Measurements from ENCODE around the gene NAV2. TPM values are rescaled to one million over a fixed set of nuclear protein-coding genes. Genes with fewer than 3 reads are reported as not detected.

Gene NAV2
- total and polyA plus RNA-seq, 2 experiments from 2014 or later: 26.0 to 45.0 TPM

DNA sequence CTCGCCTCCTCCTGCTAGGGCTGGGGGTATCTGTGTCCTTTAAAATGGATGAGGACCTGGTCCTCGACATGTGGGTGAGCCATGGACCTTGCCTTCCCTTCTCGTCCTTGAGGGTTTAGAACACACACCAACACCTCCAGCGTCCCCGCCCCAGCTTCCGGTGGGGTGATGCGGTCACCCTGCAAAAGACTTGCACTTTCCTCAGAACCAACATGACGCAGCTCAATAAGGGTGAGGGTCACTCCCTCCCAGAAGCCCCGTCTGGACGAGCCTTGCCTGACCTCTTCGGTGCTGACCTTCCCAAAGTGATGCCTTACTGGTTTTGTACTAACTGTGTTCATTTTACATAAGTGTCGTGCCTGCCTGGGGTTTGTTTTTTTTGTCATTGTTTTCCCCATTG, 406.7 kb downstream of the NAV2 start:
- no peak overlapping the region for H3K4me3 Mint-ChIP-seq
- H3K36me3 Mint-ChIP-seq (ENCODE audit: low read depth): peaks cover 50% of the 10 kb centered on the region
- H2AFZ ChIP-seq: no peak overlapping the region
- no peaks in the 10 kb centered on the region for H3K27me3 Mint-ChIP-seq (ENCODE audit: insufficient read depth, low read depth, poor library complexity)
- TF ChIP-seq ZNF331 (CRISPR knock-in tag; IDR thresholded peaks at IDR 0.05; ENCODE audit: low read depth) (no peak), EZH2phosphoT487 (IDR thresholded peaks at IDR 0.05; ENCODE audit: unreplicated experiment) (no peak), EZH2 (IDR thresholded peaks at IDR 0.05; ENCODE audit: low read depth, unreplicated experiment) (no peak), JUNB (IDR thresholded peaks at IDR 0.05; ENCODE audit: unreplicated experiment) (no peak), ZNF114 (CRISPR knock-in tag; IDR thresholded peaks at IDR 0.05) (no peak), CREB1 (CRISPR knock-in tag; IDR thresholded peaks at IDR 0.05; ENCODE audit: low read depth) (no peak), STAT1 (IDR thresholded peaks at IDR 0.05; ENCODE audit: unreplicated experiment) (no peak)
- TF ChIP-seq, protein P1, sequence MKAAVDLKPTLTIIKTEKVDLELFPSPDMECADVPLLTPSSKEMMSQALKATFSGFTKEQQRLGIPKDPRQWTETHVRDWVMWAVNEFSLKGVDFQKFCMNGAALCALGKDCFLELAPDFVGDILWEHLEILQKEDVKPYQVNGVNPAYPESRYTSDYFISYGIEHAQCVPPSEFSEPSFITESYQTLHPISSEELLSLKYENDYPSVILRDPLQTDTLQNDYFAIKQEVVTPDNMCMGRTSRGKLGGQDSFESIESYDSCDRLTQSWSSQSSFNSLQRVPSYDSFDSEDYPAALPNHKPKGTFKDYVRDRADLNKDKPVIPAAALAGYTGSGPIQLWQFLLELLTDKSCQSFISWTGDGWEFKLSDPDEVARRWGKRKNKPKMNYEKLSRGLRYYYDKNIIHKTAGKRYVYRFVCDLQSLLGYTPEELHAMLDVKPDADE (IDR thresholded peaks at IDR 0.05): no peak
- TF ChIP-seq, protein P2, sequence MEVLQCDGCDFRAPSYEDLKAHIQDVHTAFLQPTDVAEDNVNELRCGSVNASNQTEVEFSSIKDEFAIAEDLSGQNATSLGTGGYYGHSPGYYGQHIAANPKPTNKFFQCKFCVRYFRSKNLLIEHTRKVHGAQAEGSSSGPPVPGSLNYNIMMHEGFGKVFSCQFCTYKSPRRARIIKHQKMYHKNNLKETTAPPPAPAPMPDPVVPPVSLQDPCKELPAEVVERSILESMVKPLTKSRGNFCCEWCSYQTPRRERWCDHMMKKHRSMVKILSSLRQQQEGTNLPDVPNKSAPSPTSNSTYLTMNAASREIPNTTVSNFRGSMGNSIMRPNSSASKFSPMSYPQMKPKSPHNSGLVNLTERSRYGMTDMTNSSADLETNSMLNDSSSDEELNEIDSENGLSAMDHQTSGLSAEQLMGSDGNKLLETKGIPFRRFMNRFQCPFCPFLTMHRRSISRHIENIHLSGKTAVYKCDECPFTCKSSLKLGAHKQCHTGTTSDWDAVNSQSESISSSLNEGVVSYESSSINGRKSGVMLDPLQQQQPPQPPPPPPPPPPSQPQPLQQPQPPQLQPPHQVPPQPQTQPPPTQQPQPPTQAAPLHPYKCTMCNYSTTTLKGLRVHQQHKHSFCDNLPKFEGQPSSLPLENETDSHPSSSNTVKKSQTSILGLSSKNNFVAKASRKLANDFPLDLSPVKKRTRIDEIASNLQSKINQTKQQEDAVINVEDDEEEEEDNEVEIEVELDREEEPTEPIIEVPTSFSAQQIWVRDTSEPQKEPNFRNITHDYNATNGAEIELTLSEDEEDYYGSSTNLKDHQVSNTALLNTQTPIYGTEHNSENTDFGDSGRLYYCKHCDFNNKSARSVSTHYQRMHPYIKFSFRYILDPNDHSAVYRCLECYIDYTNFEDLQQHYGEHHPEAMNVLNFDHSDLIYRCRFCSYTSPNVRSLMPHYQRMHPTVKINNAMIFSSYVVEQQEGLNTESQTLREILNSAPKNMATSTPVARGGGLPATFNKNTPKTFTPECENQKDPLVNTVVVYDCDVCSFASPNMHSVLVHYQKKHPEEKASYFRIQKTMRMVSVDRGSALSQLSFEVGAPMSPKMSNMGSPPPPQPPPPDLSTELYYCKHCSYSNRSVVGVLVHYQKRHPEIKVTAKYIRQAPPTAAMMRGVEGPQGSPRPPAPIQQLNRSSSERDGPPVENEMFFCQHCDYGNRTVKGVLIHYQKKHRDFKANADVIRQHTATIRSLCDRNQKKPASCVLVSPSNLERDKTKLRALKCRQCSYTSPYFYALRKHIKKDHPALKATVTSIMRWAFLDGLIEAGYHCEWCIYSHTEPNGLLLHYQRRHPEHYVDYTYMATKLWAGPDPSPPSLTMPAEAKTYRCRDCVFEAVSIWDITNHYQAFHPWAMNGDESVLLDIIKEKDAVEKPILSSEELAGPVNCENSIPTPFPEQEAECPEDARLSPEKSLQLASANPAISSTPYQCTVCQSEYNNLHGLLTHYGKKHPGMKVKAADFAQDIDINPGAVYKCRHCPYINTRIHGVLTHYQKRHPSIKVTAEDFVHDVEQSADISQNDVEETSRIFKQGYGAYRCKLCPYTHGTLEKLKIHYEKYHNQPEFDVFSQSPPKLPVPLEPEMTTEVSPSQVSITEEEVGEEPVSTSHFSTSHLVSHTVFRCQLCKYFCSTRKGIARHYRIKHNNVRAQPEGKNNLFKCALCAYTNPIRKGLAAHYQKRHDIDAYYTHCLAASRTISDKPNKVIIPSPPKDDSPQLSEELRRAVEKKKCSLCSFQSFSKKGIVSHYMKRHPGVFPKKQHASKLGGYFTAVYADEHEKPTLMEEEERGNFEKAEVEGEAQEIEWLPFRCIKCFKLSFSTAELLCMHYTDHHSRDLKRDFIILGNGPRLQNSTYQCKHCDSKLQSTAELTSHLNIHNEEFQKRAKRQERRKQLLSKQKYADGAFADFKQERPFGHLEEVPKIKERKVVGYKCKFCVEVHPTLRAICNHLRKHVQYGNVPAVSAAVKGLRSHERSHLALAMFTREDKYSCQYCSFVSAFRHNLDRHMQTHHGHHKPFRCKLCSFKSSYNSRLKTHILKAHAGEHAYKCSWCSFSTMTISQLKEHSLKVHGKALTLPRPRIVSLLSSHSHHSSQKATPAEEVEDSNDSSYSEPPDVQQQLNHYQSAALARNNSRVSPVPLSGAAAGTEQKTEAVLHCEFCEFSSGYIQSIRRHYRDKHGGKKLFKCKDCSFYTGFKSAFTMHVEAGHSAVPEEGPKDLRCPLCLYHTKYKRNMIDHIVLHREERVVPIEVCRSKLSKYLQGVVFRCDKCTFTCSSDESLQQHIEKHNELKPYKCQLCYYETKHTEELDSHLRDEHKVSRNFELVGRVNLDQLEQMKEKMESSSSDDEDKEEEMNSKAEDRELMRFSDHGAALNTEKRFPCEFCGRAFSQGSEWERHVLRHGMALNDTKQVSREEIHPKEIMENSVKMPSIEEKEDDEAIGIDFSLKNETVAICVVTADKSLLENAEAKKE (CRISPR knock-in tag; IDR thresholded peaks at IDR 0.05): no peak
- TF ChIP-seq, protein P3, sequence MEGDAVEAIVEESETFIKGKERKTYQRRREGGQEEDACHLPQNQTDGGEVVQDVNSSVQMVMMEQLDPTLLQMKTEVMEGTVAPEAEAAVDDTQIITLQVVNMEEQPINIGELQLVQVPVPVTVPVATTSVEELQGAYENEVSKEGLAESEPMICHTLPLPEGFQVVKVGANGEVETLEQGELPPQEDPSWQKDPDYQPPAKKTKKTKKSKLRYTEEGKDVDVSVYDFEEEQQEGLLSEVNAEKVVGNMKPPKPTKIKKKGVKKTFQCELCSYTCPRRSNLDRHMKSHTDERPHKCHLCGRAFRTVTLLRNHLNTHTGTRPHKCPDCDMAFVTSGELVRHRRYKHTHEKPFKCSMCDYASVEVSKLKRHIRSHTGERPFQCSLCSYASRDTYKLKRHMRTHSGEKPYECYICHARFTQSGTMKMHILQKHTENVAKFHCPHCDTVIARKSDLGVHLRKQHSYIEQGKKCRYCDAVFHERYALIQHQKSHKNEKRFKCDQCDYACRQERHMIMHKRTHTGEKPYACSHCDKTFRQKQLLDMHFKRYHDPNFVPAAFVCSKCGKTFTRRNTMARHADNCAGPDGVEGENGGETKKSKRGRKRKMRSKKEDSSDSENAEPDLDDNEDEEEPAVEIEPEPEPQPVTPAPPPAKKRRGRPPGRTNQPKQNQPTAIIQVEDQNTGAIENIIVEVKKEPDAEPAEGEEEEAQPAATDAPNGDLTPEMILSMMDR (conservative IDR thresholded peaks at IDR 0.05; ENCODE audit: low read depth in 2 of 2): no peak
- H3K27ac ChIP-seq (ENCODE audit: low read depth): no peak overlapping the region
- no peak overlapping the region for H3K27ac Mint-ChIP-seq
- H3F3A ChIP-seq (replicated peaks; ENCODE audit: low read depth): no peaks in the 10 kb centered on the region
- 0 out of 2 replicates have a peak, but pooled peaks cover 4% of the 10 kb centered on the region for H4K20me1 ChIP-seq (replicated peaks; ENCODE audit: insufficient read depth)
- H3K4me1 ChIP-seq (ENCODE audit: insufficient read depth): no peaks in the 10 kb centered on the region
- H3K36me3 ChIP-seq (ENCODE audit: insufficient read depth): peaks cover 14% of the 10 kb centered on the region
- no peak for DNase-seq (ENCODE audit: low spot score)
- no peaks in the 10 kb centered on the region for H3K79me2 ChIP-seq (replicated peaks; ENCODE audit: insufficient read depth)
- no peaks in the 10 kb centered on the region for H3K9me3 Mint-ChIP-seq
- H3K27me3 ChIP-seq (ENCODE audit: insufficient read depth): no peaks in the 10 kb centered on the region
- no peaks in the 10 kb centered on the region for H3K9me2 ChIP-seq (ENCODE audit: insufficient read depth)
- ATAC-seq: no peak
- H3K4me2 ChIP-seq: no peak overlapping the region
- H3K4me1 Mint-ChIP-seq: no peaks in the 10 kb centered on the region
- no peak overlapping the region for H3K4me3 ChIP-seq

All from GM23338 (cell line).